ENCODE measurements around the gene HSPB2.

- TF ChIP-seq CTCF (IDR thresholded peaks at IDR 0.05) (no peak), EZH2 (IDR thresholded peaks at IDR 0.05; ENCODE audit: borderline replicate concordance, insufficient read depth, low read depth, low read length, poor library complexity, severe bottlenecking) (no peak)
Measured at GRCh38 chr11:111879637-111879960, 32.9 kb upstream of the HSPB2 start.
